Right ventricle myocardium inferior (tissue), 1 donor: Measurements from ENCODE around the gene NDOR1. TPM values are rescaled to one million over a fixed set of nuclear protein-coding genes. Genes with fewer than 3 reads are reported as not detected.
A peak's percentile ranks its signal among the peaks of the same experiment; 100 is the strongest.
"Not testable (repeated sequence)": the region's sequence is repeated elsewhere in the genome, so short reads cannot be mapped to it uniquely, and the experiment has no call there.

ENCODE experiments used
- ATAC-seq: fragments of 200-7000 bp; cut with Tn5 transposase; one replicate; pipeline ENCODE4 v1.9.1; 2020; ENCODE audit warnings: mild to moderate bottlenecking, moderate library complexity
- DNase-seq: peaks from one replicate; pipeline ENCODE4 v3.0.0; 2021; ENCODE audit errors: missing footprints
- intact Hi-C: fragments of 100-400 bp; cut with DNase I; formaldehyde crosslinking; loops from one replicate; pipeline ENCODE4 v1.11.0; 2022
- microRNA-seq: library from miRNA; unstranded; fragments of <30 nt; microRNA quantifications from one replicate; pipeline ENCODE4 v1.2.0, GENCODE V29; 2020
- total RNA-seq: library from RNA; stranded (reverse); fragmentation: NEBNext Ultra II Directional; extraction: Animal tissue kit (Norgen Biotek cat#: 25700); gene quantifications from one replicate; pipeline ENCODE4 v1.2.1, GENCODE V29; 2021
- donor health status: DM: no; HTN: yes; CAD: no; lungs with severe emphysema.

Gene NDOR1
- total RNA-seq, 1 donor from 2014 or later = 5.9 TPM

DNA sequence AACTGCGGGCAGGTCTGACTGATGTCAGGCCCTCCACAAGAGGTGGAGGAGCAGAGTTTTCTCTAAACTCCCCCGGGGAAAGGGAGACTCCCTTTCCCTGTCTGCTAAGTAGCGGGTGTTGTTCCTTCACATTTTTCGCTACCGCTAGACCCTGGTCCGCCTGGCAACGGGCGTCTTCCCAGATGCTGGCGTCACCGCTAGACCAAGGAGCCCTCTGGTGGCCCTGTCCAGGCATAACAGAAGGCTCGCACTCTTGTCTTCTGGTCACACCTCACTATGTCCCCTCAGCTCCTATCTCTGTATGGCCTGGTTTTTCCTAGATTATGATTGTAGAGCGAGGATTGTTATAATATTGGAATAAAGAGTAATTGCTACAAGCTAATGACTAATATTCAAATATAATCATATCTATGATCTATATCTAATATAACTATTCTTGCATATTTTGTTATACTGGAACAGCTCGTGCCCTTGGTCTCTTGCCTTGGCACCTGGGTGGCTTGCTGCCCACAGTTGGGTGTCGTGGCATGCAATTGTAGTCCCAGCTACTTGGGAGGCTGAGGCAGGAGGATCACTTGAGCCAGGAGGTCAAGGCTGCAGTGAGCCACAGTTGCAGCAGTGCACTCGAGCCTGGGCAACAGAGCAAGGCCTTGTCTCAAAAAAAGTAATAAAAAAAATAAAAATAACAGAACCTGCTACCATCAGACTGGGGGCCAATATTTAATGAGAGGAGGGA is 56.8 kb downstream of the NDOR1 start:
- ATAC-seq, intact Hi-C loops: not testable (repeated sequence)
- DNase-seq = peak; percentile 55

DNA sequence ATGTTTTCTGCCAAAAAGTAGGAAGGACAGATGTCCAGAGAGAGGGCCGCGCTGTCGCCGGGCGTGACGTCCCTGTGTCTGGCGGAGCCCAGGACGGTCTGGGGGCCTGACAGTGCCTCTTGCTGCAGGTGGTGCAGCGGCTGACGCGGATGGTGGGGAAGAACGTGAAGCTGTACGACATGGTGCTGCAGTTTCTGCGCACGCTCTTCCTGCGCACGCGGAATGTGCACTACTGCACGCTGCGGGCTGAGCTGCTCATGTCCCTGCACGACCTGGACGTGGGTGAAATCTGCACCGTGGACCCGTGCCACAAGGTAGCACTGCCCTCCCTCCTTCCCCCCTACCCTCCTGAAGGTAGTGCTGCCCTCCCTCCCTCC is 57.4 kb downstream of the NDOR1 start:
- ATAC-seq = no peak
- intact Hi-C loops = no loop called here

DNA sequence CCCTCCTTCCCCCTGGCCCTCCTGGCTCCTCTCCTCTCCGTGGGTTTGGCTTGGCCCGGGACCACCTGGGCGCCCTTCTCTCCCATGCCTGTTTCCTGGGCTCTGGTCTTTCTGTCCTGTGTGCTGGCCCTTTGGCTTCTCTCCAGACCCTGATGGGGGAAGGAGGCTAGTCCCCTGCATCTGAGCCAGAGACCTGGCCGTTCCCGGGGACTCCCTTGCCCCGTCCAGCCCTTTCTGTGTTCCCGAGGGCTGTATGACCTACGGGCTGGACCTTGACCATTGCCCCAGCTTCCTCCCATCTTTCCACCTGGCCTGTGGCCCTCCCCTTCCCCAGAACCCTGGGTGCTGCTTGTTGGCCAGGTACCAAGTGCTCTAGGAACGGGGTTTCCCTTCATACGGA is 58.0 kb downstream of the NDOR1 start:
- DNase-seq = no peak
- ATAC-seq = no peak
- intact Hi-C loops = no loop called here

More for the DNA sequence above, 57.4 kb downstream of the NDOR1 start:
- DNase-seq = no peak

DNA sequence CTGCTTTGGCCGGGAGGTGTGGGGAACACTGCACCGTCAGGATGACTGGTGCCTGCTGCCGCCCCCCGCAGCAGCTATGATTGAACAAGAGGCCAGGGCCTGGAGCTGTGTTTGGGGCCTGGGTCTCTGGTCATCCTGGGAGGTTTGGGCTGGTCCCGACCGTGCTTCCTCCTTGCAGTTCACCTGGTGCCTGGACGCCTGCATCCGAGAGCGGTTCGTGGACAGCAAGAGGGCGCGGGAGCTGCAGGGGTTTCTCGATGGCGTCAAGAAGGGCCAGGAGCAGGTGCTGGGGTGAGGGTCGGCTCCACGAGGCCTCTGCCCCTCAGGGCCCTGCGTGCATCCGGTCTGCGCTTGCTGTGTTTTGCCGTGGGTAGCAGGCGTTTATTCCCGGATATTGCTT is 58.6 kb downstream of the NDOR1 start:
- no peak for ATAC-seq
- DNase-seq = peak; percentile 54
- intact Hi-C loops = no loop called here

DNA sequence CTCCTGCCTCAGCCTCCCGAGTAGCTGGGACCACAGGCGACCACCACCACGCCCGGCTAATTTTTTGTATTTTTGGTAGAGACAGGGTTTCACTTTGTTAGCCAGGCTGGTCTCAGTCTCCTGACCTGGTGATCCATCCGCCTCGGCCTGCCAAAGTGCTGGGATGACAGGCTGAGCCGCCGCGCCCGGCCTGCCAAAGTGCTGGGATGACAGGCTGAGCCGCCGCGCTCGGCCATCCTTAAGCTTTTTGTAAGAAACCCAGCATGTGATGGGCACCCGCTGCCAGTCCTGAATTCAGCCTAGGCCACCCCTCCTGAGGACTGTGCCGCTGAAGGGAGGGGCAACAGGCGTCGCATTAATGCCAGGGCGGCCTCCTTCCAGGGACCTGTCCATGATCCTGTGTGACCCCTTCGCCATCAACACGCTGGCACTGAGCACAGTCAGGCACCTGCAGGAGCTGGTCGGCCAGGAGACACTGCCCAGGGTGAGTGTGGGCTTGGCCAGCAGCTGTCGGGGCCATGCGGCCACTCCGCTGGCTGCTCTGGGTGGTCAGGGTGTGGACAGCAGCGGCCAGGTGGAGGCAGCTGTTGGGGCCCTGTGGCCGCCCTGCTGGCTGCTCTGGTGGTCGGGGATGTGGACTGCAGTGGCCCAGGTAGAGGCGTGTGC is 60.1 kb downstream of the NDOR1 start:
- intact Hi-C loops = no loop called here
- ATAC-seq (no peak), DNase-seq (no peak)

DNA sequence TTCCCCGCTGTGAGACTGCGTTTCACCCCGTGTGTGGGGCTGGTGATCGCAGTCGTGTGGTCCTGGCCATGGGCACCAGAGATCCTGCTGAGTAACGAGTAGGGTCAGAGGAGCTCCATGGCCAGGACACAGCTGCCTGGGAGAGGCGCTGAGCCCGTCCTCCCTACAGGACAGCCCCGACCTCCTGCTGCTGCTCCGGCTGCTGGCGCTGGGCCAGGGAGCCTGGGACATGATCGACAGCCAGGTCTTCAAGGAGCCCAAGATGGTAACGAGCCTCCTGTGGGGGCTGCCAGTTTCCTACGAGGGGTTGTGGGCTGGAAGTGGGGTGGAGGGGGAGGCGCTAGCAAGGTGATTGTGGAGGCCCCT is 60.6 kb downstream of the NDOR1 start:
- intact Hi-C loops = no loop called here
- DNase-seq (no peak), ATAC-seq (no peak)

Small RNA genes lying within 50 kb of the gene (microRNA-seq; reads per million reads assigned to microRNA genes)
- not detected for gene MIR3621

Other genes with a start within 250 kb of the NDOR1 start
- gene PTGDS, start 228.2 kb upstream of the NDOR1 start, total RNA-seq = 6,282 TPM
- gene LCNL1, start 222.7 kb upstream of the NDOR1 start, total RNA-seq = 8.6 TPM
- 26.9 TPM for gene PAXX, start 213.3 kb upstream of the NDOR1 start, total RNA-seq
- gene CLIC3, start 209.1 kb upstream of the NDOR1 start, total RNA-seq = 1.1 TPM
- gene ABCA2, start 177.5 kb upstream of the NDOR1 start, total RNA-seq = 28.2 TPM
- gene FUT7, start 173.6 kb upstream of the NDOR1 start, total RNA-seq = 0.11 TPM
- 69.0 TPM for gene NPDC1, start 159.5 kb upstream of the NDOR1 start, total RNA-seq
- 2.7 TPM for gene ENTPD2, start 151.6 kb upstream of the NDOR1 start, total RNA-seq
- gene SAPCD2, start 135.1 kb upstream of the NDOR1 start, total RNA-seq = 0.22 TPM
- gene UAP1L1, start 128.2 kb upstream of the NDOR1 start, total RNA-seq = 13.6 TPM
- gene MAN1B1, start 118.7 kb upstream of the NDOR1 start, total RNA-seq = 20.4 TPM
- gene DPP7, start 91.0 kb upstream of the NDOR1 start, total RNA-seq = 143 TPM
- gene GRIN1, start 66.5 kb upstream of the NDOR1 start, total RNA-seq = not detected
- gene LRRC26, start 35.6 kb upstream of the NDOR1 start, total RNA-seq = not detected
- not detected for gene TMEM210, start 33.6 kb upstream of the NDOR1 start, total RNA-seq
- 35.0 TPM for gene ANAPC2, start 17.1 kb upstream of the NDOR1 start, total RNA-seq
- 70.7 TPM for gene SSNA1, start 17.0 kb upstream of the NDOR1 start, total RNA-seq
- gene TPRN, start 5.0 kb upstream of the NDOR1 start, total RNA-seq = 27.9 TPM
- gene TMEM203, start 52 bp upstream of the NDOR1 start, total RNA-seq = 44.6 TPM
- 26.0 TPM for gene RNF208, start 16.5 kb downstream of the NDOR1 start, total RNA-seq
- not detected for gene CYSRT1, start 19.5 kb downstream of the NDOR1 start, total RNA-seq
- not detected for gene RNF224, start 21.8 kb downstream of the NDOR1 start, total RNA-seq
- not detected for gene SLC34A3, start 25.2 kb downstream of the NDOR1 start, total RNA-seq
- gene TUBB4B, start 35.6 kb downstream of the NDOR1 start, total RNA-seq = 620 TPM
- gene STPG3, start 45.6 kb downstream of the NDOR1 start, total RNA-seq = 1.4 TPM
- gene NELFB, start 49.6 kb downstream of the NDOR1 start, total RNA-seq = 37.9 TPM
- gene TOR4A, start 72.0 kb downstream of the NDOR1 start, total RNA-seq = 16.5 TPM
- gene NRARP, start 96.6 kb downstream of the NDOR1 start, total RNA-seq = 4.7 TPM
- 6.8 TPM for gene EXD3, start 217.5 kb downstream of the NDOR1 start, total RNA-seq
- 2.2 TPM for gene NOXA1, start 217.7 kb downstream of the NDOR1 start, total RNA-seq
- not detected for gene ENTPD8, start 235.7 kb downstream of the NDOR1 start, total RNA-seq